Measurements from ENCODE around the gene HDAC3. TPM values are rescaled to one million over a fixed set of nuclear protein-coding genes. Genes with fewer than 3 reads are reported as not detected.

The HDAC3 gene
- total and polyA plus RNA-seq, 2 donors (not counting 1 experiment from before 2014, with no cell fraction given) = 85.5 to 94.0 TPM

Small RNAs within 50 kb of the gene (small RNA-seq; reads per million reads assigned to genes)
- not detected for gene RPS27AP10 (ENCODE audit: insufficient read length, low read depth, low replicate concordance)

Other genes with a start within 250 kb of the HDAC3 start
- gene PCDHGB4, start 249.2 kb downstream of the HDAC3 start, total RNA-seq = 1.6 and 1.8 TPM in 2 replicates
- gene PCDHGB4, start 249.2 kb downstream of the HDAC3 start, polyA plus RNA-seq = 0.06 and 0.39 TPM in 2 replicates
- gene PCDHGA8, start 244.2 kb downstream of the HDAC3 start, total RNA-seq = 1.2 and 1.3 TPM in 2 replicates
- 0.06 and 0.21 TPM in 2 replicates for gene PCDHGA8, start 244.2 kb downstream of the HDAC3 start, polyA plus RNA-seq
- 2.5 TPM in 2 replicates for gene PCDHGB5, start 238.9 kb downstream of the HDAC3 start, total RNA-seq
- 0.20 and 0.37 TPM in 2 replicates for gene PCDHGB5, start 238.9 kb downstream of the HDAC3 start, polyA plus RNA-seq
- 1.9 and 2.5 TPM in 2 replicates for gene PCDHGA9, start 234.1 kb downstream of the HDAC3 start, total RNA-seq
- 0.19 TPM in 2 replicates for gene PCDHGA9, start 234.1 kb downstream of the HDAC3 start, polyA plus RNA-seq
- gene PCDHGB6, start 228.8 kb downstream of the HDAC3 start, total RNA-seq = 2.1 and 2.2 TPM in 2 replicates
- gene PCDHGB6, start 228.8 kb downstream of the HDAC3 start, polyA plus RNA-seq = 0.22 and 0.33 TPM in 2 replicates
- 1.9 and 2.0 TPM in 2 replicates for gene PCDHGA10, start 223.9 kb downstream of the HDAC3 start, total RNA-seq
- 0.06 and 0.10 TPM in 2 replicates for gene PCDHGA10, start 223.9 kb downstream of the HDAC3 start, polyA plus RNA-seq
- gene PCDHGB7, start 219.2 kb downstream of the HDAC3 start, total RNA-seq = 1.9 and 2.2 TPM in 2 replicates
- gene PCDHGB7, start 219.2 kb downstream of the HDAC3 start, polyA plus RNA-seq = 0.06 and 0.12 TPM in 2 replicates
- 1.5 and 1.8 TPM in 2 replicates for gene PCDHGA11, start 215.8 kb downstream of the HDAC3 start, total RNA-seq
- gene PCDHGA11, start 215.8 kb downstream of the HDAC3 start, polyA plus RNA-seq = 0.15 TPM in 1 of 2 replicates, not detected in the other
- gene PCDHGA12, start 206.3 kb downstream of the HDAC3 start, total RNA-seq = 1.6 and 2.8 TPM in 2 replicates
- gene PCDHGA12, start 206.3 kb downstream of the HDAC3 start, polyA plus RNA-seq = 0.09 and 0.27 TPM in 2 replicates
- gene PCDHGC3, start 160.9 kb downstream of the HDAC3 start, total RNA-seq = 1.9 and 2.0 TPM in 2 replicates
- gene PCDHGC3, start 160.9 kb downstream of the HDAC3 start, polyA plus RNA-seq = 0.12 and 0.88 TPM in 2 replicates
- gene PCDHGC4, start 151.8 kb downstream of the HDAC3 start, total RNA-seq = 0.42 and 0.75 TPM in 2 replicates
- gene PCDHGC4, start 151.8 kb downstream of the HDAC3 start, polyA plus RNA-seq = 0.09 and 0.14 TPM in 2 replicates
- gene PCDHGC5, start 147.8 kb downstream of the HDAC3 start, total RNA-seq = 0.46 and 0.67 TPM in 2 replicates
- gene PCDHGC5, start 147.8 kb downstream of the HDAC3 start, polyA plus RNA-seq = 0.06 and 0.10 TPM in 2 replicates
- gene DIAPH1, start 17.8 kb downstream of the HDAC3 start, total RNA-seq = 111 and 113 TPM in 2 replicates
- gene DIAPH1, start 17.8 kb downstream of the HDAC3 start, polyA plus RNA-seq = 59.7 and 61.5 TPM in 2 replicates
- 11.6 and 12.1 TPM in 2 replicates for gene RELL2, start 148 bp upstream of the HDAC3 start, total RNA-seq
- gene RELL2, start 148 bp upstream of the HDAC3 start, polyA plus RNA-seq = 34.4 and 48.9 TPM in 2 replicates
- 114 and 123 TPM in 2 replicates for gene FCHSD1, start 14.6 kb upstream of the HDAC3 start, total RNA-seq
- gene FCHSD1, start 14.6 kb upstream of the HDAC3 start, polyA plus RNA-seq = 193 and 247 TPM in 2 replicates
- 3.0 and 3.7 TPM in 2 replicates for gene ARAP3, start 45.4 kb upstream of the HDAC3 start, total RNA-seq
- 0.25 and 0.34 TPM in 2 replicates for gene ARAP3, start 45.4 kb upstream of the HDAC3 start, polyA plus RNA-seq
- gene PCDH1, start 241.6 kb upstream of the HDAC3 start, total RNA-seq = not detected in 2 replicates
- gene PCDH1, start 241.6 kb upstream of the HDAC3 start, polyA plus RNA-seq = 0.06 TPM in 1 of 2 replicates, not detected in the other

Data from B cell (primary cell).